ENCODE data around the gene CMTR1.

- no peak for TF ChIP-seq TAF1 (IDR thresholded peaks at IDR 0.05; ENCODE audit: borderline replicate concordance, insufficient read depth, low read length)
- no peak for TF ChIP-seq POLR2AphosphoS5 (IDR thresholded peaks at IDR 0.05; ENCODE audit: low read depth, low read length)
- TF ChIP-seq SIN3A (IDR thresholded peaks at IDR 0.05; ENCODE audit: borderline replicate concordance, insufficient read depth, low read length) = no peak
- TF ChIP-seq REST (IDR thresholded peaks at IDR 0.05; ENCODE audit: insufficient read depth in 1 of 2, low read depth in 2 of 2, low read length in 2 of 2) = no peak
- no peak for TF ChIP-seq FOXP2 (optimal IDR thresholded peaks at IDR 0.05; ENCODE audit: borderline replicate concordance, extremely low read depth, extremely low read length, insufficient read depth)
These were observed 97.3 kb downstream of the CMTR1 start for GRCh38 chr6:37530297-37530696.
